Measurements from ENCODE around the gene FAM24B.

Gene FAM24B

DNA sequence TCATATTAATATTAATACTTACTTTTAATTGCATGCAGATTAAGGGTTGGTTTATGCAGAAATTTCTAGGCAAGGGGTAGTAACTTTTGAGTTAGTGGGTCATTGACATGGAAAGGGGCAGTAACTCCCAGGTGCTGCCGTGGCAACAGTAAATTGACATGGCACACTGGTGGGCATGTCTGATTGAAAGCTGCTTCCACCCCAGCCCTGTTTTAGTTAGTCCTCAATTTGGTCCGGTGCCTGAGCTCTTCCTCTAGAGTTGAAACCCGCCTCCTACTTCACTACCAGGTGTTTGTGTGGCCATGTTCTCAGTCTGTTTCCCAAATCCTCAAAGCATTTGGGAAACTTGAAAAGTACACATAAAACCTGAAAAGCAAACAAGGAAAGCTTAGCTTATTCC is 52.1 kb downstream of the FAM24B start:
- H3K9me3 ChIP-seq (ENCODE audit: control insufficient read depth, insufficient read depth, low read length), result no peaks in the 10 kb centered on the region
- no peak overlapping the region for H3K4me3 ChIP-seq (ENCODE audit: low read length)
- no peaks in the 10 kb centered on the region for H3K27me3 ChIP-seq (ENCODE audit: control insufficient read depth, insufficient read depth, low read length)
- DNase-seq (ENCODE audit: low read depth, low spot score), result no peak
- no CpG with 5 or more reads among the region's 3 CpGs for WGBS (ENCODE audit: insufficient coverage, insufficient read length)
- no peak overlapping the region for H3K27ac ChIP-seq (ENCODE audit: low read length)
- peaks cover 3% of the 10 kb centered on the region; the same call in 1 of the 2 replicates for H3K4me1 ChIP-seq (ENCODE audit: control insufficient read depth, insufficient read depth, low read length)
- H3K36me3 ChIP-seq (ENCODE audit: control insufficient read depth, insufficient read depth, low read length), result no peaks in the 10 kb centered on the region

DNA sequence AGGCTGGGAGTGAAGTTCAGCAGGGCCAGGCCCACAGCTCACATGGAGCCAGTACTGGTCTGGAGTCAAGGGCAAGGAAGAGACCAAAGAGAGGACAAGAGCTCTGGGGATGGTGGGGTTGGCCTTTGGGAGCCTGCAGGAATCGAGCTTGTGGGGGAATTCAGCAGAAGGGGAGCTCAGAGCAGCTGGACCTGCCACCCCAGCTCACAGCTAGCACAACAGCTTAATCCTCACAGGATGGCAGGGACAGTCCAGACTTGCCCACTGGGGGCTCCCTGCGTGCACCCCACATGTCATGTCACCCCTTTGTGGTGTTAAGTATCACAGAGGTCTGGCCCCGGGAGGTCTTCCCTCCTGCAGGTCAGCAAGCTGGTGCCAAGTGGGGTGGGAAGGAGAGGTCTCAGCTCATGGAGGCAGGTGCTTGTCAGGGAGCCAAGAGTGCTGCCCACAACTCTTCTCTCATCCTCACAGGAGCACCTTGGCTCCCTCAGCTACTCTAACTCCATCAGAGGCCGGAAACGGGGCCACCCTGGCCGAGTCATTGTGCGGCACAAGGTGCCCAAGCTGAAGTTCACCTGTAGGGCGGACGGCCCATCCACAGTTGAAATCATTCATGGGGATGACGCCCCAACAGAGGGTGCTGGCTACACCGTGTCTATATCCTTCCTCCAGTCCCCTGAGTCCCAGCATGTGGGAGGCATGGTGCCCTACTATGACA is 56.2 kb downstream of the FAM24B start:
- Histone ChIP-seq H3K27me3 (ENCODE audit: control insufficient read depth, insufficient read depth, low read length) (no peaks in the 10 kb centered on the region), H3K9me3 (ENCODE audit: control insufficient read depth, insufficient read depth, low read length) (no peaks in the 10 kb centered on the region), H3K36me3 (ENCODE audit: control insufficient read depth, insufficient read depth, low read length) (no peaks in the 10 kb centered on the region), H3K27ac (ENCODE audit: low read length) (no peak overlapping the region), H3K4me1 (ENCODE audit: control insufficient read depth, insufficient read depth, low read length) (no peaks in the 10 kb centered on the region), H3K4me3 (ENCODE audit: low read length) (no peak overlapping the region)
- no peak for DNase-seq (ENCODE audit: low read depth, low spot score)
- WGBS (ENCODE audit: insufficient coverage, insufficient read length), result no CpG with 5 or more reads among the region's 11 CpGs

DNA sequence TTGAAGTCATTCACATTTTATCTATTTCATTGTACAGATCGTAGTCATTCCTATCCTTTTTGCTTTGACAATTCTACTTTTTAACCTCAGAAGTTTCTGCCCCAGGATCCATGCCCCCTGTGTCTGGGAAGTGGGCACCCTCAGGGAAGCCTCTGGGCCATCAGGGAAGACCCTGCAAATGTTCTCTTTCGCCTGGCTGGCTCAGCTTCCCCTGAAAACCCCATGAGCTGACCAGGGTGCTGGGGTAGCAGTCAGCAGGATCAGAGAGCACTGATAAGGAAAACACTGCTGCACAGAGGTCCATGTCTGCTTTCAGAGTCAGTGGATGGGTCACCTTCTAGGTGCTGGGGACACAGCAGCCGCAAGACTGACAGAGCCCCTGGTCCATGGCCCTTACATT is 57.6 kb downstream of the FAM24B start:
- DNase-seq (ENCODE audit: low read depth, low spot score), result no peak
- H3K4me1 ChIP-seq (ENCODE audit: control insufficient read depth, insufficient read depth, low read length), result no peaks in the 10 kb centered on the region
- no peak overlapping the region for H3K27ac ChIP-seq (ENCODE audit: low read length)
- no peak overlapping the region for H3K4me3 ChIP-seq (ENCODE audit: low read length)
- H3K36me3 ChIP-seq (ENCODE audit: control insufficient read depth, insufficient read depth, low read length), result no peaks in the 10 kb centered on the region
- no peaks in the 10 kb centered on the region for H3K27me3 ChIP-seq (ENCODE audit: control insufficient read depth, insufficient read depth, low read length)
- H3K9me3 ChIP-seq (ENCODE audit: control insufficient read depth, insufficient read depth, low read length), result no peaks in the 10 kb centered on the region
- no CpG with 5 or more reads among the region's 3 CpGs for WGBS (ENCODE audit: insufficient coverage, insufficient read length)

DNA sequence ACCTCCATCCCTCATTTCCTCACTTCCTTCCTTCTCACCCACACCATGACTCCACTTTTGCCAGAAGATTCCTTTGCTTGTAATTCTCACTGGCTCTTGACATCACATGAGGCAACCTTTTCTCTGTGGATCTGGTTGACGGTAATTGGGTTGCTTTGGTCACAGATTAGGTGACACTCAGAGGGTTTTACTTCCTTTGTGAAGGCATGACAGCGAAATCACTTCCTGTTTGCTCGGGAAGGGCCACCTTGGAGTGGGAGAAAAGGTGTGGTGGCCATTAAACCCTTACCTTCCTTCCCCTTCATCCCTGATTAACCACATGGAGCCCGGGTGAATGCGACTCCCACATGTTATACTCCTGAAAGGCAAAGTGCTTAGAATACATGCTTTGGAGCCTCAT is 63.9 kb downstream of the FAM24B start:
- no peak for DNase-seq (ENCODE audit: low read depth, low spot score)
- H3K4me3 ChIP-seq (ENCODE audit: low read length), result no peak overlapping the region
- H3K27ac ChIP-seq (ENCODE audit: low read length), result no peak overlapping the region
- no peaks in the 10 kb centered on the region for H3K27me3 ChIP-seq (ENCODE audit: control insufficient read depth, insufficient read depth, low read length)
- no CpG with 5 or more reads among the region's 5 CpGs for WGBS (ENCODE audit: insufficient coverage, insufficient read length)
- no peaks in the 10 kb centered on the region for H3K9me3 ChIP-seq (ENCODE audit: control insufficient read depth, insufficient read depth, low read length)
- no peaks in the 10 kb centered on the region for H3K4me1 ChIP-seq (ENCODE audit: control insufficient read depth, insufficient read depth, low read length)
- H3K36me3 ChIP-seq (ENCODE audit: control insufficient read depth, insufficient read depth, low read length), result no peaks in the 10 kb centered on the region

DNA sequence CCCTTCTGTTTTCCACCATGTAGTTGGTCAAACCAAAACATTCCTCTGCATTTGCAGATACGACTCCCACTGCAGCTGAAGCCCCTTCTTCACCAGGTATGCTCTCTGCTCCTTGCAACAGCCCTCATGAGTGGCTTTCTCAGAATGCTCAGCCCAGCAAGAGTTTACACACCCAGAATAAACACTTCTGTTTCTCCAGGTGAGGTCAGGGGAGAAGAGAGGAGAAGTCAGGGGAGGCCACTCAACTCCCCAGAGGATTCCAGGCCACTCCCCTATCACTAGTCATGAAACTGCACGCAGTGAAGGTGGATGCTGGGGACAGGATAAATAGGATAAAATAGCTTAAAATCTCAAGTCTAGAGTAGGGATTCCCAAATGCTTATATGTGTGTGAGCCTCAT is 64.9 kb downstream of the FAM24B start:
- H3K4me3 ChIP-seq (ENCODE audit: low read length), result no peak overlapping the region
- no peak overlapping the region for H3K27ac ChIP-seq (ENCODE audit: low read length)
- H3K4me1 ChIP-seq (ENCODE audit: control insufficient read depth, insufficient read depth, low read length), result no peaks in the 10 kb centered on the region
- no peaks in the 10 kb centered on the region for H3K27me3 ChIP-seq (ENCODE audit: control insufficient read depth, insufficient read depth, low read length)
- DNase-seq (ENCODE audit: low read depth, low spot score), result no peak
- no peaks in the 10 kb centered on the region for H3K9me3 ChIP-seq (ENCODE audit: control insufficient read depth, insufficient read depth, low read length)
- WGBS (ENCODE audit: insufficient coverage, insufficient read length), result no CpG with 5 or more reads among the region's 2 CpGs
- no peaks in the 10 kb centered on the region for H3K36me3 ChIP-seq (ENCODE audit: control insufficient read depth, insufficient read depth, low read length)

DNA sequence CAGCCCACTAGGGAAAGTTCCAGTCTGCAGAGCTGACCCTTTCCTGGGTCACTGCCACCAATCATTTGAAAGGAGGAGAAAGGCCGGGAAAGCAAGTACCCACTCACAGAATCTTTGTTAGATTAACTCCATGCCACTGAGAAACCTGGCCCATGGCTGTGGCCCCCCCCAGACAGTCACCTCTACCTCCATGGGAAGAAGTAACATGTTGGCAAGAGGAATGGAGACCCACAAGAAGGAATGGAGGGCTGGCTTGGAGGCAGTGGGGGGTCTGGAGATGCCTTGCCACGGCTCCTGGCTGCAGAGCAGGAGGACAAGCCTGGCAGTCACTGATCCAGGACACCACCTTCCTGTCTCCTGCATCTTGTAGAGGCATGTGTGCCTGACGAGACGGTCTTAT is 66.6 kb downstream of the FAM24B start:
- no CpG with 5 or more reads among the region's 4 CpGs for WGBS (ENCODE audit: insufficient coverage, insufficient read length)
- H3K27ac ChIP-seq (ENCODE audit: low read length), result no peak overlapping the region
- no peaks in the 10 kb centered on the region for H3K36me3 ChIP-seq (ENCODE audit: control insufficient read depth, insufficient read depth, low read length)

DNA sequence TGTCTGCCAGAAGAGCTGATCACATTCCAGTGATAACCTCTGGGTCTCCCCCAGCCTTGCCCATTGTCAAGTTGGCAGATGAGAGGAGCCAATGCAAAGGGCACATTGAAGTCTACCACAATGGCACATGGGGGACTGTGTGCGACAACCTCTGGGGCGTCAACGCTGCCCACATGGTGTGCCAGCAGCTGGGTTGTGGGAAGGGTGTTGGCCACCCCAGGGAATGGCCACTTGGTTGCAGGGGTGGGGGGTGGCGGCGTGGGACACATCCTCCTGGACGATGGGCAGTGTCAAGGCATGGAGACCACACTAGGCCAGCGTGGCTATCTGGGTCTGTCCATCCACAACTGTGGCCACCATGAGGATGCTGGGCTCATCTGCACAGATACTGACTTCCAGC is 77.1 kb downstream of the FAM24B start:
- H3K36me3 ChIP-seq (ENCODE audit: control insufficient read depth, insufficient read depth, low read length), result no peaks in the 10 kb centered on the region
- H3K27me3 ChIP-seq (ENCODE audit: control insufficient read depth, insufficient read depth, low read length), result no peaks in the 10 kb centered on the region
- H3K4me1 ChIP-seq (ENCODE audit: control insufficient read depth, insufficient read depth, low read length), result no peaks in the 10 kb centered on the region
- no peak overlapping the region for H3K4me3 ChIP-seq (ENCODE audit: low read length)
- no peak for DNase-seq (ENCODE audit: low read depth, low spot score)
- no CpG with 5 or more reads among the region's 7 CpGs for WGBS (ENCODE audit: insufficient coverage, insufficient read length)
- no peaks in the 10 kb centered on the region for H3K9me3 ChIP-seq (ENCODE audit: control insufficient read depth, insufficient read depth, low read length)
- H3K27ac ChIP-seq (ENCODE audit: low read length), result no peak overlapping the region

More for the DNA sequence above, 66.6 kb downstream of the FAM24B start:
- no peaks in the 10 kb centered on the region for H3K27me3 ChIP-seq (ENCODE audit: control insufficient read depth, insufficient read depth, low read length)
- no peak overlapping the region for H3K4me3 ChIP-seq (ENCODE audit: low read length)
- no peaks in the 10 kb centered on the region for H3K4me1 ChIP-seq (ENCODE audit: control insufficient read depth, insufficient read depth, low read length)
- no peak for DNase-seq (ENCODE audit: low read depth, low spot score)
- H3K9me3 ChIP-seq (ENCODE audit: control insufficient read depth, insufficient read depth, low read length), result no peaks in the 10 kb centered on the region

All from iPS DF 6.9 (cell line).